ENCODE results near the gene MFAP5. TPM values are rescaled to one million over a fixed set of nuclear protein-coding genes. Genes with fewer than 3 reads are reported as not detected.

MFAP5 gene, protein sequence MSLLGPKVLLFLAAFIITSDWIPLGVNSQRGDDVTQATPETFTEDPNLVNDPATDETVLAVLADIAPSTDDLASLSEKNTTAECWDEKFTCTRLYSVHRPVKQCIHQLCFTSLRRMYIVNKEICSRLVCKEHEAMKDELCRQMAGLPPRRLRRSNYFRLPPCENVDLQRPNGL
- total RNA-seq, result not detected in 2 replicates

DNA sequence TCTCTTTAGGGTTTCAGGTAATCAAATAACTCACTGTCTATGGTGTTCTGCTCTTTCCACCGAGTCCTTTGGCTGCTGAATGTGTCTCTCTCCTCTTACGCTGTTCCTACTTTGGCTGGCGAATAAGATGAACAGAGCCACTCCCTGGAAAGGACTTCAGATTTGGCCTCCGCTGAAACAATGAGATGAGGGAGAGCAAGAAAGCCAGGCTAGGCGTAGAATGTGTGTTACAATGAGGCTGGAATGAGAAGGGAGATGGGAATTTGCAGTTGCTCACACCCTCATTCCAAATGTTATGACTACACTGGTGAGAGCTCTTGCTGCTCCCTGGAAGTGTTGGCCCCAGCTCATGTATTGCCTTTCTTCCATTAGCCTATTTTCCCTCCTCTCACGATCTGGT is at the start of gene MFAP5:
TSS of gene MFAP5 (minus strand) at position 234 of the 400 bp plus-strand sequence. CDS start 722 bp downstream, outside the sequence.
- H3K27me3 Mint-ChIP-seq (ENCODE audit: insufficient read depth), result peaks cover 21% of the 10 kb centered on the region
- intact Hi-C loops (cut with micrococcal nuclease), result no loop called here
- no peak within 1 kb of the TSS for H3K4me3 Mint-ChIP-seq
- H3K36me3 Mint-ChIP-seq (ENCODE audit: low read depth), result no peaks in the 10 kb centered on the region
- no peaks in the 10 kb centered on the region for H3K9me3 Mint-ChIP-seq
- no peaks in the 10 kb centered on the region for H3K4me1 Mint-ChIP-seq (ENCODE audit: low read depth)
- H3K27ac Mint-ChIP-seq, result no peak within 1 kb of the TSS
- no peak for DNase-seq (ENCODE audit: low spot score)

DNA sequence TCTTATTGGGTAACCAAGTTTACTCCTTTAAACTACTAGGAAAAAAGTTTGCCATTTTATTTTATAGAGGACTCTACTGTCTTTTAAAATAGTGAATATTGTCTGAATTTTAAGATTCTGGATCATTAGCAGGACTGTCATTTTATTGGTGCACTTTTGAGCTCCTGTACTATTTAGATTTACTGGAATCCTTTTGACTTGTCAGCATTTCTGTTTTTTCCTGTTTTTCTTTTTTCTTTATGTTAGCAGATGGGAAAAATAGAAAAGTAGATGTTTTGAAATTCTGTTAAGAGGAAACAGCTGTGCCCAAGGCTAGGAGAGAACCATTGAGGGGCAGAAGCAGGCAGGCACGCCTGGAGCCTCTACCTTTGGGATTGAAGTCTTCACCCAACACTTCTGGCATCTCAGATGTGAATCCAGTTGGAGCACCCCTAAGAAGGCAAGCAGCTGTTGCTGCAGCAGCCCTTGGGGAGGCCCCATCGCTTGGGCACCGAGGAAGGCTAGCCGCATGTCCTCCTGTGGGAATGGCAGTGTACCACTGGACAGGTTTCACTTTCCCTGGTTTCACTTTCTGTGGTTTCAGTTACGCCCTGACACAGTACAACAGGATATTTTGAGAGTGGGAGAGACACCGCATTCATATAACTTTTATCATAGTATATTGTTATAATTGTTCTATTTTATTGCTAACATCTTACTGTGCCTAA is 46.7 kb upstream of the MFAP5 start:
- Mint-ChIP-seq H3K36me3 (ENCODE audit: low read depth) (no peaks in the 10 kb centered on the region), H3K4me1 (ENCODE audit: low read depth) (no peaks in the 10 kb centered on the region), H3K9me3 (no peaks in the 10 kb centered on the region), H3K27me3 (ENCODE audit: insufficient read depth) (peaks cover 12% of the 10 kb centered on the region), H3K27ac (no peak overlapping the region), H3K4me3 (no peak overlapping the region)
- no peak for DNase-seq (ENCODE audit: low spot score)
- intact Hi-C loops (cut with micrococcal nuclease), result no loop called here

DNA sequence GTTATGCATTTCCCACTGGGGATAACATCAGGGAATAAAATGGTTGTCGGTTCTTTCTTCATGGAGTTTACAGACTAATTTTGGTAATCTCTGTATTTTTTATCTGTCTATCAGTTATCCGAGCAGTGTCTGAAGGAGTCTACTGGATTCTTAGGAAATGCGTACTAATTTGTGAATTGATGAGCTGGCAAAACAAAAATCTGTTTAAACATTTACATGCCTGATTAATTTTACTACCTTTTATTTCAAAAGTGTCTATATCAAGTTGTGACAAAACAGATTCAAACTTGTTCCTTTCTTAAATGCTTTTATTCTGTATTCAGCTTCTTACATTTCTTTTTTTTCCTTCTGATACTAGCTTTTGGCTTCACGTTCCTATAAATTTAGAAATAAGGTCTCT is 39.5 kb upstream of the MFAP5 start:
- intact Hi-C loops (cut with micrococcal nuclease), result no loop called here
- Mint-ChIP-seq H3K36me3 (ENCODE audit: low read depth) (peaks cover 1% of the 10 kb centered on the region), H3K9me3 (no peaks in the 10 kb centered on the region), H3K27ac (no peak overlapping the region), H3K4me1 (ENCODE audit: low read depth) (peaks cover 6% of the 10 kb centered on the region), H3K27me3 (ENCODE audit: insufficient read depth) (peaks cover 50% of the 10 kb centered on the region), H3K4me3 (no peak overlapping the region)
- DNase-seq (ENCODE audit: low spot score), result no peak

DNA sequence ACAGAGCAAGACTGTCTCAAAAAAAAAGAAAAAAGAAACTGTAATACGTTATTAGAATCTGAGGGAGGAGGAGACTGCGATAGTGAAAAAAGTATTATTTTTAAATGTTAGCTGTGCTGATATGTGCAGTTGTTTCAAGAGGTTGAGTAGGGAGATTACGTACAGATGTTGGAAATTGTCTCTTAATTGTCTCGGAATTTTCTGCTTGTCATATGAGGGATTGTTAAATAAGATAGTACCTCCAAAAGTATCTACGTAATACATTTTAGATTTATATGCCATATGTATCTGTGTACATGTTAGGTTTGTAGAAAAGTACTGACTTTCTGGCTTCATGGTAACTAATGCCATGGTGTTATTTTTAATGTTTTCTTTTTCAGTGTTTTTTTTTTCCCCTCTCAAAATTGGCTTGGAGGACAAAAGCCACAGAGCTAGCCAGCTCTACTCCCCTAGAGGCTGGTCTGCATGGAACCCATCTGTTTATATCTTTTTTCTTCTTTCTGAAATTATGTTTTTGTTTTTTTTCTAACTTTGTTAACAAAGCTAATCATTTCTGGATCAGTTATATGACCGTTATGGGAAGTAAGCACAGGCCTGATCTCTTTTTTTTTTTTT is 38.5 kb upstream of the MFAP5 start:
- intact Hi-C loops (cut with micrococcal nuclease), result no loop called here
- Mint-ChIP-seq H3K4me3 (no peak overlapping the region), H3K27me3 (ENCODE audit: insufficient read depth) (peaks cover 57% of the 10 kb centered on the region), H3K4me1 (ENCODE audit: low read depth) (peaks cover 12% of the 10 kb centered on the region), H3K27ac (no peak overlapping the region), H3K36me3 (ENCODE audit: low read depth) (peaks cover 3% of the 10 kb centered on the region), H3K9me3 (no peaks in the 10 kb centered on the region)
- DNase-seq (ENCODE audit: low spot score), result no peak

DNA sequence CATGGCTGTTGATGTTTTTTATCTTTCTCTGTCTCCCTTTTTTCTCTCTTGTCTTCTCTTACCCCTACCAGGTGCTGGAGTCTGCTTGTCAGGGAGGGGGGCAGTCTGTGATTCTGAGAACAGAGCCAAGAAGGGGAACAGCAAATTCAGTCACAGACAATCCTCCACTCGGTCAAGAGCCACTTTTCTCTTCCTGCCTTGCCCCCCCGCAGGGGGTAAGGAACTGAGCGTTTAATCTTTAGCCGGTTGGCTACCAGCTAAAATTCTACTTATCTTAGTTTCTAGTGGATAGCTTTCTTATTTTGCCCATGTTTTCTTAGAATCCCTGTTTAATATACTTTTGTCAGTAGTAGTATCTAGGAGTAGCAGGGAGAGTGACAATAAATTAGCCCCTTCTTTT is 37.1 kb upstream of the MFAP5 start:
- peaks cover 3% of the 10 kb centered on the region for H3K36me3 Mint-ChIP-seq (ENCODE audit: low read depth)
- H3K27ac Mint-ChIP-seq, result no peak overlapping the region
- H3K27me3 Mint-ChIP-seq (ENCODE audit: insufficient read depth), result peaks cover 64% of the 10 kb centered on the region
- peak overlapping the region; percentile 34 for H3K4me3 Mint-ChIP-seq
- H3K9me3 Mint-ChIP-seq, result no peaks in the 10 kb centered on the region
- DNase-seq (ENCODE audit: low spot score), result no peak
- peaks cover 12% of the 10 kb centered on the region for H3K4me1 Mint-ChIP-seq (ENCODE audit: low read depth)
- intact Hi-C loops (cut with micrococcal nuclease), result loop anchor here (2.0 kb wide), 1 partner anchor 51 kb away; no protein-coding TSS in a partner anchor

DNA sequence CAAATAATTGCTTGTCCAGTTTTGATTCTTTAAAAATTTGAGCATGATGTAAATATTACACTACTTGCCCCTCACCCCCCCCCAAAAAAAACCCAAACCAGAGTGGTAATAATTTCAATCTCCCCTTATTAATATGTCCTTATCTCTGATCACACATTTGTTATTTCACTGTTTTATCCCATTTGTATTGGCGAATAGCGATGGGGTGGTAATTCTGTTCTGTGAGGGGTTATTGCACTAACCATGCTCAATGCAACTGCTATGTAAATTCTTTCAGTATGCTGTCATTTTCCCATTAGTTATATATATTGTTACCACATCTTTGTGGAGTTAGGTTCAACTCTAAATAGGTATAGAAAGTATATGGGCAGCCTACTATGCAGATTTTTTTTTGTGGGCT is 36.3 kb upstream of the MFAP5 start:
- peaks cover 12% of the 10 kb centered on the region for H3K4me1 Mint-ChIP-seq (ENCODE audit: low read depth)
- no peaks in the 10 kb centered on the region for H3K9me3 Mint-ChIP-seq
- intact Hi-C loops (cut with micrococcal nuclease), result loop anchor here (2.0 kb wide), 1 partner anchor 50 kb away; no protein-coding TSS in a partner anchor
- H3K36me3 Mint-ChIP-seq (ENCODE audit: low read depth), result peaks cover 3% of the 10 kb centered on the region
- H3K4me3 Mint-ChIP-seq, result peak overlapping the region; percentile 86
- H3K27ac Mint-ChIP-seq, result peak overlapping the region; percentile 29
- no peak for DNase-seq (ENCODE audit: low spot score)
- H3K27me3 Mint-ChIP-seq (ENCODE audit: insufficient read depth), result peaks cover 64% of the 10 kb centered on the region

DNA sequence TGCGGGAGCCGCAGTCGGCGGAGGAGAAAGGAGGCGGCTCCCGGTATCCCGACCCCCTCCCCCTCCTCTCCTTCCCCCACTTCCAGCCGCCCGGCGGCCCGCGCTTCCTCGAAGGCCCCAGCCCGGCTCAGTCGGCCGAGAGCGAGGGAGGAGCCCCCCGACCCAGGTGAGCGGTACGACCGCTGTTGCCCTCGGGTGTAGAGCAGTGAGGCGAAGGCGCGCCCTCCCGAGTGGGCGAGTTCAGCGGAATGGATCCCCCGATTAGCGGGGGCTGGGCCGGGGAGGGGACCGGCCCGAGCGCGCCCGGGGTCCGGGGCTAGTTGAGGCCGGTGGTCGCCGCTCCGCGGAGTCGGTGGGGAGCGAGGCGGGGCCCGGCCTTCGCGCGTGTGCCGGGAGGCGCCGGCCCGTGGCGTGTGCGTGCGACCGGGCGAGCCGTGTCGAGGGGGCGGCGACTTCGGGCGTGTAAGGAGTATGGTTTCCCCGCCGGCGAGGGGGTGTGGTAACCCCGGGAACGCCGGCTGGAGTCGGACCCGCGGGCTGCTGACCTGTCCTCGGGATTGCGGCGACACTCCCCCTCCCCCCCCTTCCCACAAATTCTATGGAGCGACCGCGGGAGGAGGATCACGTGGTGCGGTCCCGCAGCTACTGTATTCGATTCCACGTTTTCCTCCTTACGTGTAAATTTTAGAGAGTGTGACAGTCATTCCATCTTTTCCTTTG is 35.7 kb upstream of the MFAP5 start:
- Mint-ChIP-seq H3K9me3 (no peaks in the 10 kb centered on the region), H3K27me3 (ENCODE audit: insufficient read depth) (peaks cover 61% of the 10 kb centered on the region), H3K4me1 (ENCODE audit: low read depth) (peaks cover 12% of the 10 kb centered on the region), H3K4me3 (peak overlapping the region; percentile 86), H3K27ac (peak overlapping the region; percentile 65), H3K36me3 (ENCODE audit: low read depth) (peaks cover 3% of the 10 kb centered on the region)
- no peak for DNase-seq (ENCODE audit: low spot score)
- intact Hi-C loops (cut with micrococcal nuclease), result loop anchor here (2.0 kb wide), 1 partner anchor 49 kb away; no protein-coding TSS in a partner anchor

DNA sequence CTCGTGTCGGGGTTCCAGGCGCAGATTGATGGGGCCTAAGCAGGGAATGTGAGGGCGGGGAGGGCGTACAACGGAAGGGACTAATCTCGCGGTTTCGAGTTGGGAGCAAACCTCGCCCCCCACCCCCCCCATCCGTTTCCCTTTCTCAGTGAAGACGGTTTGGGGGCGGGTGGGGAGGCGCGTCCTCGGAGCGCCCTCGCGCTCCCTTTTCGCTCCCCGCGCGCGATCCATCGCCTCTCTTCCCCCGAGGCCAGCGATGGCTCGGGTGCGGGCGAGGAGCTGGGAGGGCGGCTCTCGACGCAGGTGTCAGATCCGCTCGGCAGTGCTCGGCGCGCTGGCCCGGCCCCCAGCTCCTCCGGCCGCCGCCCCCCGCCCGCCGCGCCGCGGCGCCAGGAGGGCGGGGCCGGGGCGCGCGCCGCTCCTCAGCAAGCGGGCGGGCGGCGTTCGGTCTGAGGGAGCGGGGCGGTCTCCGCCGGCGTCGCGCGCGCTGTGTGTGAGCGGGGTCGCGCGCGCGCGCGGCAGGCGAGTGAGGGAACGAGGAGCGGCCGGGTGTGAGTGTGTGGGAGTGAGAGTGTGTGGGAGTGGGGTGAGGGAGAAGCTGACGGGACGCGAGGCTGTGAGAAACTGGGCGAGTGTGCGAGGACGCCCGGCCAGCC is 35.0 kb upstream of the MFAP5 start, which contains the start of gene RIMKLB:
TSS of gene RIMKLB (plus strand) at position 516 of the 656 bp plus-strand sequence. CDS start 15,876 bp downstream, outside the sequence.
- Mint-ChIP-seq H3K27me3 (ENCODE audit: insufficient read depth) (peaks cover 63% of the 10 kb centered on the region), H3K4me3 (peak within 1 kb of the TSS; percentile 86), H3K4me1 (ENCODE audit: low read depth) (peaks cover 12% of the 10 kb centered on the region), H3K36me3 (ENCODE audit: low read depth) (peaks cover 3% of the 10 kb centered on the region), H3K27ac (peak within 1 kb of the TSS; percentile 65), H3K9me3 (no peaks in the 10 kb centered on the region)
- peak; percentile 38 for DNase-seq (ENCODE audit: low spot score)
- intact Hi-C loops (cut with micrococcal nuclease), result loop anchor here (1.0 to 2.0 kb wide), 4 partner anchors 49 to 252 kb away; partner anchors contain the start of genes M6PR and PHC1

DNA sequence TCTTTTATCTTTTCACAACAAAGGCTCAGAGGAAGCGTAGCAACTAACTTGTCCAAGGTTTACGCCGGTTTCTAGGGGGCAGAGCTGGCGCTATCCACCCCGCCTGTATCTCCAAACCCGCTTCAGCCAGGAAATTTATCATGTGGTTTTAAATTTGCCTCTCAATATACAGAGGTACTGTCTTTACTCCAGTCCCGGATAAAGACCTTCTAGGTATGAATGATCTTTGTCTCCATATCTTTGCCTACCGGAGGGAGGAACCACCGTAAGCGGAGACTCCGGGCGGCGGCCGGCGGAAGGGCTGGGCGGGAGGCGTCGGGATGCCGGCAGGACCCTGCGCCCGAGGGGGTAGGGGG is 34.5 kb upstream of the MFAP5 start:
- intact Hi-C loops (cut with micrococcal nuclease), result loop anchor here (1.0 to 2.0 kb wide), 3 partner anchors 194 to 252 kb away; partner anchors contain the start of genes M6PR and PHC1
- no peaks in the 10 kb centered on the region for H3K9me3 Mint-ChIP-seq
- H3K36me3 Mint-ChIP-seq (ENCODE audit: low read depth), result peaks cover 3% of the 10 kb centered on the region
- peaks cover 12% of the 10 kb centered on the region for H3K4me1 Mint-ChIP-seq (ENCODE audit: low read depth)
- H3K4me3 Mint-ChIP-seq, result peak overlapping the region; percentile 75
- H3K27me3 Mint-ChIP-seq (ENCODE audit: insufficient read depth), result peaks cover 63% of the 10 kb centered on the region
- no peak for DNase-seq (ENCODE audit: low spot score)
- H3K27ac Mint-ChIP-seq, result peak overlapping the region; percentile 35

DNA sequence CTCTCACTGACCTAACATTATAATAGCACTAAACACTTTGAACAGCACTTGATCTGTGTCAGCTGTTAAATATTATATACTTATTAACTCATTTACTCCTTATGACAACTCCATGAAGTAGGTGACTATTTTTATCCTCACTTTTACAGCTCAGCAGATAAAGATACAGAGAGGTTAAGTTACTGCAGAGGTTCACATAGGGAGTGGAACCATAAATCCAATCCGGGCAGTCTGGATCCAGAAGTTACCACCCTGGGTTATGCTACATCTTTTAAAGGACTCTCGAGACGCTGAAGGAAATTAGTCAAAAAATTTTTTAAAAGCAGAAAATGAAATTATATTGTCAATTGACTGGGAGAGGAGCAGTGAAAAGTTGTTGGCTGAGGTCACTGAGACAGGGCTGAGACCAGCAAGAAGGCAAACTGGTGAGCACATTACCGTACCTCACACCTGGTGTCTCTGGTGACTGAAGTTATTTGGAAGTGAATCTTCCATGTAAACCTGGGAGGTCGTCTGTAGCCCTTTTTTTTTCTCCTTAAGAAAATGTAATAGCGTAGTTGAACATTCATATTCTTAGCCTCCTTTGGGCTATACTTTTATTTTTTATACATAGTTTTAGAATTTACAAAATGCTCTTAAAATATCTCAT is 33.9 kb upstream of the MFAP5 start:
- intact Hi-C loops (cut with micrococcal nuclease), result loop anchor here (1.0 to 2.0 kb wide), 3 partner anchors 194 to 253 kb away; partner anchors contain the start of genes M6PR and PHC1
- H3K27me3 Mint-ChIP-seq (ENCODE audit: insufficient read depth), result peaks cover 64% of the 10 kb centered on the region
- H3K4me3 Mint-ChIP-seq, result peak overlapping the region; percentile 75
- peaks cover 3% of the 10 kb centered on the region for H3K36me3 Mint-ChIP-seq (ENCODE audit: low read depth)
- no peaks in the 10 kb centered on the region for H3K9me3 Mint-ChIP-seq
- no peak overlapping the region for H3K27ac Mint-ChIP-seq
- peaks cover 12% of the 10 kb centered on the region for H3K4me1 Mint-ChIP-seq (ENCODE audit: low read depth)
- no peak for DNase-seq (ENCODE audit: low spot score)

DNA sequence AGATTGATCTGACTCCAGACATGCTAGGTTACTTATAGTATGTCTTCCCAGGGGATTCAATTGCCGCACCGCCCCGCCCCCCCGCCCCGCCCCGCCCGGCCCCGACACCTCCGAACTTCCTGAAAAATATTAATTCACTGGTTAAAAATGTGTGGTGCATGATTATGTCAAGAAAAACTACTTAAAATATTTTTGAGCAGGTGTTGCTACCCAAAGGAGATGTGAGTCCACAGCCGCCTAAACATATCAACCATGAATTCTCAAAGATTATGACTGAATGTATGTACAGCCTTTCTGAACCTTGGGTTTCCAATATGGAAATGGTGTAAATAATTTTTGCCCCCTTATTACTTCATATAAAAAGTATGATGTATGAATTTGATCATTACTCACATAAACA is 32.5 kb upstream of the MFAP5 start:
- H3K4me1 Mint-ChIP-seq (ENCODE audit: low read depth), result peaks cover 12% of the 10 kb centered on the region
- H3K27ac Mint-ChIP-seq, result no peak overlapping the region
- H3K4me3 Mint-ChIP-seq, result no peak overlapping the region
- DNase-seq (ENCODE audit: low spot score), result no peak
- H3K36me3 Mint-ChIP-seq (ENCODE audit: low read depth), result peaks cover 3% of the 10 kb centered on the region
- intact Hi-C loops (cut with micrococcal nuclease), result no loop called here
- peaks cover 59% of the 10 kb centered on the region for H3K27me3 Mint-ChIP-seq (ENCODE audit: insufficient read depth)
- H3K9me3 Mint-ChIP-seq, result no peaks in the 10 kb centered on the region

DNA sequence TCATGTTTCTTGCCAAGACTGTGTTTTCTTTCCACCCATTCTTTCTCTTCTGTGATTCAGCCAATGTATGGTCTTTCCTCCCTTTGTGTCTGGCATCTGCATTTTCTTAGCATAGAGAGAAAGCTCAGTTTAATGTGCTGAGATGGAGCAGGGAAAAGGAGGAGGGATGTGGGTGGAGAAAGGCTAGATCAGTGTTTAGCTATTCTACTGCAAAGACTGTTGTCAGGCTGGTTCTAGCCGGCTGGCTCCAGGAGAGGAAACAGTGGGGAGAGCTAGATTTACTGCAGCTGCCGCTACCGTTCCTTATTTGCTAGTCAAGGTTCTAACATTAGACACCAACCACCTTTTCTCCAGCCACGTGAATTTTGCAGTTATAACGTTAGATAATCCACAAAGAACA is 29.9 kb upstream of the MFAP5 start:
- intact Hi-C loops (cut with micrococcal nuclease), result no loop called here
- no peak for DNase-seq (ENCODE audit: low spot score)
- H3K4me3 Mint-ChIP-seq, result no peak overlapping the region
- peaks cover 2% of the 10 kb centered on the region for H3K36me3 Mint-ChIP-seq (ENCODE audit: low read depth)
- peaks cover 44% of the 10 kb centered on the region for H3K27me3 Mint-ChIP-seq (ENCODE audit: insufficient read depth)
- no peak overlapping the region for H3K27ac Mint-ChIP-seq
- H3K9me3 Mint-ChIP-seq, result no peaks in the 10 kb centered on the region
- H3K4me1 Mint-ChIP-seq (ENCODE audit: low read depth), result peaks cover 6% of the 10 kb centered on the region

All from activated T-helper 1 cell treated with anti-CD3 and anti-CD28 coated beads, Interleukin-12 subunit alpha, Interleukin-12 subunit beta, Interleukin-2, Interleukin-4 antibody, amounts not matched to agents 30 ng/mL and 10 ng/mL and 1 ng/mL, durations not matched to agents 14 hours and 24 hours and 36 hours (primary cell).